ENCODE data around the gene RTL5. TPM values are rescaled to one million over a fixed set of nuclear protein-coding genes. Genes with fewer than 3 reads are reported as not detected.

Gene RTL5
- total RNA-seq, 1 experiment from 2014 or later = 8.4 TPM

GRCh38 chrX:72080150-72080549, 51.6 kb downstream of the RTL5 start:
- Histone ChIP-seq H3K27me3 (replicated peaks; ENCODE audit: insufficient read depth, low read depth, low read length, poor library complexity) (no peaks in the 10 kb centered on the region), H3K4me3 (ENCODE audit: low read depth, low read length, poor library complexity, severe bottlenecking) (no peak overlapping the region), H3K9me3 (ENCODE audit: low read depth, low read length, poor library complexity, severe bottlenecking) (no peaks in the 10 kb centered on the region), H3K36me3 (ENCODE audit: insufficient read depth, low read length, poor library complexity, severe bottlenecking) (no peaks in the 10 kb centered on the region), H3K4me1 (ENCODE audit: insufficient read depth, low read length, poor library complexity, severe bottlenecking) (no peaks in the 10 kb centered on the region), H3K27ac (ENCODE audit: low read depth, low read length, poor library complexity, severe bottlenecking) (no peak overlapping the region)
- no TSS peak for BruUV-seq (replicated peaks)
- intact Hi-C loops (cut with micrococcal nuclease; ENCODE audit: unreplicated experiment) = no loop called here
- DNase-seq (ENCODE audit: low spot score) = no peak
- POLR2A ChIA-PET (ENCODE audit: low non-redundant PET) = no interaction called here
- TF ChIP-seq EZH2 (IDR thresholded peaks at IDR 0.05; ENCODE audit: borderline replicate concordance, low read depth, low read length, poor library complexity, severe bottlenecking) = no peak
- TF ChIP-seq, protein P1, sequence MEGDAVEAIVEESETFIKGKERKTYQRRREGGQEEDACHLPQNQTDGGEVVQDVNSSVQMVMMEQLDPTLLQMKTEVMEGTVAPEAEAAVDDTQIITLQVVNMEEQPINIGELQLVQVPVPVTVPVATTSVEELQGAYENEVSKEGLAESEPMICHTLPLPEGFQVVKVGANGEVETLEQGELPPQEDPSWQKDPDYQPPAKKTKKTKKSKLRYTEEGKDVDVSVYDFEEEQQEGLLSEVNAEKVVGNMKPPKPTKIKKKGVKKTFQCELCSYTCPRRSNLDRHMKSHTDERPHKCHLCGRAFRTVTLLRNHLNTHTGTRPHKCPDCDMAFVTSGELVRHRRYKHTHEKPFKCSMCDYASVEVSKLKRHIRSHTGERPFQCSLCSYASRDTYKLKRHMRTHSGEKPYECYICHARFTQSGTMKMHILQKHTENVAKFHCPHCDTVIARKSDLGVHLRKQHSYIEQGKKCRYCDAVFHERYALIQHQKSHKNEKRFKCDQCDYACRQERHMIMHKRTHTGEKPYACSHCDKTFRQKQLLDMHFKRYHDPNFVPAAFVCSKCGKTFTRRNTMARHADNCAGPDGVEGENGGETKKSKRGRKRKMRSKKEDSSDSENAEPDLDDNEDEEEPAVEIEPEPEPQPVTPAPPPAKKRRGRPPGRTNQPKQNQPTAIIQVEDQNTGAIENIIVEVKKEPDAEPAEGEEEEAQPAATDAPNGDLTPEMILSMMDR (conservative IDR thresholded peaks at IDR 0.05; ENCODE audit: low read depth, low read length) = no peak
- CTCF ChIA-PET = no interaction called here

GRCh38 chrX:72079607-72080006, 52.1 kb downstream of the RTL5 start:
- Histone ChIP-seq H3K27ac (ENCODE audit: low read depth, low read length, poor library complexity, severe bottlenecking) (no peak overlapping the region), H3K27me3 (replicated peaks; ENCODE audit: insufficient read depth, low read depth, low read length, poor library complexity) (no peaks in the 10 kb centered on the region), H3K9me3 (ENCODE audit: low read depth, low read length, poor library complexity, severe bottlenecking) (no peaks in the 10 kb centered on the region), H3K36me3 (ENCODE audit: insufficient read depth, low read length, poor library complexity, severe bottlenecking) (no peaks in the 10 kb centered on the region), H3K4me1 (ENCODE audit: insufficient read depth, low read length, poor library complexity, severe bottlenecking) (no peaks in the 10 kb centered on the region), H3K4me3 (ENCODE audit: low read depth, low read length, poor library complexity, severe bottlenecking) (no peak overlapping the region)
- BruUV-seq (replicated peaks) = no TSS peak
- ChIA-PET POLR2A (ENCODE audit: low non-redundant PET) (no interaction called here), CTCF (no interaction called here)
- DNase-seq (ENCODE audit: low spot score) = no peak
- TF ChIP-seq, protein P1 (conservative IDR thresholded peaks at IDR 0.05; ENCODE audit: low read depth, low read length) = no peak
- intact Hi-C loops (cut with micrococcal nuclease; ENCODE audit: unreplicated experiment) = no loop called here

DNA sequence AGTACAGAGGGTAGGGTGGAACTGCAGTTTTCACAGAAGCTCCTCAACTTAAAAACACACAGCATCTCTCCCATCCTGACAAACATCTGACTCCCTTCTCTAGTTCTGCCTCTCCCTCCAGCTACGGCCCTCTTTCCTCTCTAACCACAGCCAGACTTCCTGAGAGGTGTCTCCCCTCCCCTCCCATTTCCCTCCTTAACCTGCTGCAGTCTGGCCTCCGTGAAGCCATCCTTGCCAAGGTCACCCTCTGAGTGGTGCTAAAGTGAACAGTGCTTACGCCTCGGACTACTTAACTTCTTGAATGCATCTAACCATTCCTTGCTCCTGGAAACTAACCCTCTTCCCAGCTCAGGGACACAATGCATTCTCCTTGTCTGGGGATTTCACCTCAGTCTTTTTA, 53.3 kb downstream of the RTL5 start:
- ChIA-PET POLR2A (ENCODE audit: low non-redundant PET) (no interaction called here), CTCF (no interaction called here)
- H3K4me3 ChIP-seq (ENCODE audit: low read depth, low read length, poor library complexity, severe bottlenecking) = no peak overlapping the region
- H3K4me1 ChIP-seq (ENCODE audit: insufficient read depth, low read length, poor library complexity, severe bottlenecking) = no peaks in the 10 kb centered on the region
- no peaks in the 10 kb centered on the region for H3K36me3 ChIP-seq (ENCODE audit: insufficient read depth, low read length, poor library complexity, severe bottlenecking)
- no peak for DNase-seq (ENCODE audit: low spot score)
- H3K27me3 ChIP-seq (replicated peaks; ENCODE audit: insufficient read depth, low read depth, low read length, poor library complexity) = no peaks in the 10 kb centered on the region
- no TSS peak for BruUV-seq (replicated peaks)
- H3K9me3 ChIP-seq (ENCODE audit: low read depth, low read length, poor library complexity, severe bottlenecking) = no peaks in the 10 kb centered on the region
- intact Hi-C loops (cut with micrococcal nuclease; ENCODE audit: unreplicated experiment) = no loop called here
- no peak overlapping the region for H3K27ac ChIP-seq (ENCODE audit: low read depth, low read length, poor library complexity, severe bottlenecking)
- TF ChIP-seq, protein P1 (conservative IDR thresholded peaks at IDR 0.05; ENCODE audit: low read depth, low read length) = no peak
- no peak for TF ChIP-seq EZH2 (IDR thresholded peaks at IDR 0.05; ENCODE audit: borderline replicate concordance, low read depth, low read length, poor library complexity, severe bottlenecking)

Other genes starting within 250 kb of the RTL5 start
- gene NHSL2, start 221.1 kb downstream of the RTL5 start, total RNA-seq (2021) = 0.58 and 0.66 TPM in 2 replicates
- gene PIN4, start 49.8 kb upstream of the RTL5 start, total RNA-seq (2021) = 20.0 and 21.3 TPM in 2 replicates
- gene ERCC6L, start 107.1 kb upstream of the RTL5 start, total RNA-seq (2021) = 16.1 and 17.0 TPM in 2 replicates
- gene RPS4X, start 145.3 kb upstream of the RTL5 start, total RNA-seq (2021) = 1,168 and 1,205 TPM in 2 replicates
- gene CITED1, start 174.0 kb upstream of the RTL5 start, total RNA-seq (2021) = 3.2 and 6.2 TPM in 2 replicates

All from A673 (cell line).